SK-N-MC (cell line): ENCODE measurements around the gene FARSB.

ENCODE experiments used
- EZH2 ChIP-seq: fragments of 200-600 bp; sonication (generic); IDR thresholded peaks from one replicate; pipeline ENCODE4 v1.6.1; 2017; ENCODE audit warnings: antibody characterized with exemption
- POLR2AphosphoS5 ChIP-seq: IDR thresholded peaks from 2 replicates; pipeline ENCODE4 v1.6.1; 2012; ENCODE audit warnings: mild to moderate bottlenecking, low read depth, low read length, borderline replicate concordance

DNA sequence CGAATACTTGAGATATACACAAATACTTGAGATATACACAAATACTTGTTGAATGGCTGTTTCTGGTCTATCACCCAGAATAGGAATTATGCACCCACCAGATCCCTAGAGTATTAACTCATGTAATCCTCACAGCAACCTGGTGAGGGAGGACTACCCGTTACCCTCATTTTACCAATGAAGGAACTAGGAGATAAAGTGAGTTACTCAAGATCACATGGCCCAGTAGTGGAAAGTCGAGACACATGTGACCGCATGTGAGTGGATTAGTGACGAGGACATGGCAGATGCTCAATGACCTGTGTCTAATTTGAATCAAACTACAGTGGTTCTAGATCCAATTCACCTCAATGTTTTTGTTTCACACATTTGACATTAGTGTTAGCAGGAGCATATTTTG, 18.0 kb upstream of the FARSB start:
- no peak for TF ChIP-seq POLR2AphosphoS5
- no peak for TF ChIP-seq EZH2
